ENCODE data around the gene SFI1.
A peak's percentile ranks its signal among the peaks of the same experiment; 100 is the strongest.

The SFI1 gene

GRCh38 chr22:31495343-31495742 is 993 bp upstream of the SFI1 start:
- no peak for ATAC-seq (ENCODE audit: insufficient read depth, low read depth)
- no peak for TF ChIP-seq EZH2 (IDR thresholded peaks at IDR 0.05; ENCODE audit: borderline replicate concordance, low read depth, low read length, severe bottlenecking)
- peak overlapping the region; percentile 60 to 90 for H3K4me3 ChIP-seq (ENCODE audit: low read depth in 1 of 2, low read length in 2 of 2)
- peak overlapping the region; percentile 90 for H2AFZ ChIP-seq (ENCODE audit: low read depth, low read length)
- peaks cover 47% of the 10 kb centered on the region for H3K4me1 ChIP-seq (ENCODE audit: insufficient read depth, low read length)
- no peaks in the 10 kb centered on the region for H3K27me3 ChIP-seq (ENCODE audit: insufficient read depth, low read length, poor library complexity)
- H3K9me3 ChIP-seq (ENCODE audit: insufficient read depth, low read length, severe bottlenecking): no peaks in the 10 kb centered on the region
- H3K79me2 ChIP-seq (ENCODE audit: insufficient read depth, low read length): peaks cover 54% of the 10 kb centered on the region
- no peak for DNase-seq
- H3K9ac ChIP-seq (ENCODE audit: low read depth, low read length): peak overlapping the region; percentile 81
- peak overlapping the region; percentile 85 for H3K4me2 ChIP-seq (ENCODE audit: insufficient read depth, low read length)
- peak overlapping the region; percentile 79 for H3K27ac ChIP-seq (ENCODE audit: low read length)
- H4K20me1 ChIP-seq (ENCODE audit: insufficient read depth, low read length): 0 out of 2 replicates have a peak, but pooled peaks cover 4% of the 10 kb centered on the region
- H3K36me3 ChIP-seq (ENCODE audit: insufficient read depth, low read length): peaks cover 8% of the 10 kb centered on the region; the same call in 1 of the 2 replicates

- TF ChIP-seq EZH2 (IDR thresholded peaks at IDR 0.05; ENCODE audit: borderline replicate concordance, low read depth, low read length, severe bottlenecking): no peak
- no peak for TF ChIP-seq CTCF (IDR thresholded peaks at IDR 0.05; ENCODE audit: borderline replicate concordance, extremely low read depth, low read length, poor library complexity, severe bottlenecking)
- Histone ChIP-seq H3K4me3 (ENCODE audit: low read depth in 1 of 2, low read length in 2 of 2) (peak overlapping the region; percentile 60 to 90; a peak in 3 of 4 replicates), H4K20me1 (ENCODE audit: insufficient read depth, low read length) (peaks cover 5% of the 10 kb centered on the region; the same call in 1 of the 2 replicates), H3K4me2 (ENCODE audit: insufficient read depth, low read length) (peak overlapping the region; percentile 85), H3K9ac (ENCODE audit: low read depth, low read length) (peak overlapping the region; percentile 81), H3K27me3 (ENCODE audit: insufficient read depth, low read length, poor library complexity) (no peaks in the 10 kb centered on the region), H3K4me1 (ENCODE audit: insufficient read depth, low read length) (peaks cover 33% of the 10 kb centered on the region), H2AFZ (ENCODE audit: low read depth, low read length) (peak overlapping the region; percentile 90), H3K79me2 (ENCODE audit: insufficient read depth, low read length) (peaks cover 54% of the 10 kb centered on the region), H3K27ac (ENCODE audit: low read length) (peak overlapping the region; percentile 79), H3K9me3 (ENCODE audit: insufficient read depth, low read length, severe bottlenecking) (no peaks in the 10 kb centered on the region), H3K36me3 (ENCODE audit: insufficient read depth, low read length) (peaks cover 13% of the 10 kb centered on the region)
- DNase-seq (peak; percentile 55), ATAC-seq (ENCODE audit: insufficient read depth, low read depth) (peak; percentile 56)
Observed at GRCh38 chr22:31496735-31497146, 405 bp downstream of the SFI1 start.

GRCh38 chr22:31497148-31497938 is 1.0 kb downstream of the SFI1 start:
- Histone ChIP-seq H3K79me2 (ENCODE audit: insufficient read depth, low read length) (peaks cover 56% of the 10 kb centered on the region), H3K4me2 (ENCODE audit: insufficient read depth, low read length) (peak overlapping the region; percentile 85), H3K36me3 (ENCODE audit: insufficient read depth, low read length) (peaks cover 11% of the 10 kb centered on the region), H3K4me3 (ENCODE audit: low read depth in 1 of 2, low read length in 2 of 2) (peak overlapping the region; percentile 60 to 90; a peak in 3 of 4 replicates), H4K20me1 (ENCODE audit: insufficient read depth, low read length) (peaks cover 9% of the 10 kb centered on the region; the same call in 1 of the 2 replicates), H3K9ac (ENCODE audit: low read depth, low read length) (peak overlapping the region; percentile 81), H3K27me3 (ENCODE audit: insufficient read depth, low read length, poor library complexity) (no peaks in the 10 kb centered on the region), H3K27ac (ENCODE audit: low read length) (peak overlapping the region; percentile 79), H3K9me3 (ENCODE audit: insufficient read depth, low read length, severe bottlenecking) (no peaks in the 10 kb centered on the region), H2AFZ (ENCODE audit: low read depth, low read length) (peak overlapping the region; percentile 90), H3K4me1 (ENCODE audit: insufficient read depth, low read length) (peaks cover 28% of the 10 kb centered on the region)
- TF ChIP-seq EZH2 (IDR thresholded peaks at IDR 0.05; ENCODE audit: borderline replicate concordance, low read depth, low read length, severe bottlenecking) (no peak), CTCF (IDR thresholded peaks at IDR 0.05; ENCODE audit: borderline replicate concordance, extremely low read depth, low read length, poor library complexity, severe bottlenecking) (no peak)
- DNase-seq (peak; percentile 30), ATAC-seq (ENCODE audit: insufficient read depth, low read depth) (peak; percentile 12; the same call in 2 of the 3 replicates)

- Histone ChIP-seq H3K27me3 (ENCODE audit: insufficient read depth, low read length, poor library complexity) (no peaks in the 10 kb centered on the region), H3K79me2 (ENCODE audit: insufficient read depth, low read length) (peaks cover 90% of the 10 kb centered on the region), H3K4me1 (ENCODE audit: insufficient read depth, low read length) (peaks cover 21% of the 10 kb centered on the region), H3K4me2 (ENCODE audit: insufficient read depth, low read length) (no peak overlapping the region), H2AFZ (ENCODE audit: low read depth, low read length) (no peak overlapping the region), H3K36me3 (ENCODE audit: insufficient read depth, low read length) (peaks cover 15% of the 10 kb centered on the region), H3K4me3 (ENCODE audit: low read depth in 1 of 2, low read length in 2 of 2) (no peak overlapping the region), H3K27ac (ENCODE audit: low read length) (no peak overlapping the region), H3K9ac (ENCODE audit: low read depth, low read length) (no peak overlapping the region), H4K20me1 (ENCODE audit: insufficient read depth, low read length) (peaks cover 21% of the 10 kb centered on the region; the same call in 1 of the 2 replicates), H3K9me3 (ENCODE audit: insufficient read depth, low read length, severe bottlenecking) (no peaks in the 10 kb centered on the region)
- DNase-seq (no peak), ATAC-seq (ENCODE audit: insufficient read depth, low read depth) (no peak)
- no peak for TF ChIP-seq CTCF (IDR thresholded peaks at IDR 0.05; ENCODE audit: borderline replicate concordance, extremely low read depth, low read length, poor library complexity, severe bottlenecking)
- no peak for TF ChIP-seq EZH2 (IDR thresholded peaks at IDR 0.05; ENCODE audit: borderline replicate concordance, low read depth, low read length, severe bottlenecking)
Observed at GRCh38 chr22:31501738-31502137, 5.4 kb downstream of the SFI1 start.

Data from DND-41 (cell line).